ENCODE measurements around the gene BBC3. TPM values are rescaled to one million over a fixed set of nuclear protein-coding genes. Genes with fewer than 3 reads are reported as not detected.

The BBC3 gene
- total and polyA plus RNA-seq, 3 experiments from 2014 or later: 8.3 to 20.1 (median 19.8) TPM

DNA sequence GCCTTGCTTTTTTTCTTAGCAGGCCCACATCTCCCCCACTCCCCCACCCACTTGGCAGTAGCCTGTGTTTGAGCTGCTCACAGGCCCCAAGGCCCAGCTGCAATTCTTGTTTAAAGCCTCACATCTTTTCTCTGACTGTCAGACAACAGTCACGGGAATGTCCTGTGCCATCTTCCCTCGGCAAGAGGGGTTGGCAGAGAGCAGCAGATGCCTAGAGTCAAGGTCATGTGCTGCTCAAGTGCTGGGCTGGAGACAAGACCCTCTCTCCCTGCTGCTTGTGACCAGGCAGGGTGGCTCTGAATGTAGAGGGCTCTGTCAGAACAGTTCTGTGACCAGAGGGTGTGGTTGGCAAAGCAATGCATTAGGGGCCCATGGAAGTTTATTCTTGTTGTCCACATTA is 47.4 kb downstream of the BBC3 start:
- no peak overlapping the region for H3K4me3 ChIP-seq (ENCODE audit: low read length)
- Mint-ChIP-seq H3K4me3 (peak overlapping the region in 3 of 7 donors; percentile 8 to 63 (median 50)), H3K36me3 (peaks cover 0 to 26% (median 10%) of the 10 kb centered on the region in 3 donors), H3K27ac (peak overlapping the region in 7 of 8 donors; percentile 24 to 92 (median 72)), H3K27me3 (peaks cover 0 to 3% of the 10 kb centered on the region in 2 donors), H3K4me1 (peaks cover 54 to 80% (median 71%) of the 10 kb centered on the region in 3 donors), H3K9me3 (no peaks in the 10 kb centered on the region)
- DNase-seq: no peak
- POLR2A ChIA-PET: no interaction called here
- CTCF ChIA-PET: interaction anchor here (1.8 kb wide), 1 partner anchor 60 kb away, joined by 5 read pairs; no protein-coding TSS in a partner anchor
- H3K4me1 ChIP-seq (ENCODE audit: insufficient read depth, low read length): peaks cover 88% of the 10 kb centered on the region
- H3K27ac ChIP-seq (ENCODE audit: low read depth, low read length): no peak overlapping the region
- no peaks in the 10 kb centered on the region for H3K9me3 ChIP-seq (ENCODE audit: low read length)
- H3K36me3 ChIP-seq (ENCODE audit: insufficient read depth, low read length): no peaks in the 10 kb centered on the region
- no peaks in the 10 kb centered on the region for H3K27me3 ChIP-seq (ENCODE audit: insufficient read depth, low read length, poor library complexity, severe bottlenecking)

DNA sequence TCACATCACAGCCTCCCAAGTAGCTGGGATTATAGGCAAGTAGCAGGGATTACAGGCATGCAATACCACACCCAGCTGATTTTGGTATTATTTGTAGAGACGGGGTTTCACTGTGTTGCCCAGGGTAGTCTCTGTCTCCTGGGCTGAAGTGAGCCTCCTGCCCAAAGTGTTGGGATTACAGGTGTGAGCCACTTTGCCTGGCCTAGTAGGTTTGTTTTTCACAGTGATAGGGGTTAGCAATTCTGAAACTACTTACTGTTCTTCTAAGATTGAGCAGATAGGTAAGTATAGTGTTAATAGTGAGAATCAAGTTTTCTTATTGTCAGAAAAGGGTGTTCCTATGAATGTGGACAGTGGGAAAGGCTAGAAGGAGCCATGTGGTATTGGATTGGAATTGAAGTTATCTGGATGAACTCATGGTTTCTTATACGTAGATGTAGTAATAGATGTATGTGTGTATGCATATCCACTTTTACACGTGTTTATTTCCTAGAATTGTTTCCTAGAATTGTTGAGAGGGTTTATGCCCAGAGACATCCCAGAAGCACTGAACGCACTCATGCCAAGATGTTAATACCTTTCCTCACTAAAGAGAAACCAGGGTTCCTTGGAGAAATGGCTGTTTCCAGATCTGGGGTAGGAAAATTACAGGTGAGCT is 51.2 kb downstream of the BBC3 start:
- peaks cover 61 to 85% (median 84%) of the 10 kb centered on the region in 3 donors for H3K4me1 Mint-ChIP-seq
- H3K4me3 ChIP-seq (ENCODE audit: low read length): no peak overlapping the region
- peaks cover 0 to 3% of the 10 kb centered on the region in 2 donors for H3K27me3 Mint-ChIP-seq
- ChIA-PET POLR2A (interaction anchor here (0.6 kb wide), 1 partner anchor 70 kb away, joined by 5 read pairs; no protein-coding TSS in a partner anchor), CTCF (interaction anchor here (1.0 to 4.3 kb wide), 4 partner anchors 7 to 65 kb away, joined by 3 to 30 read pairs (median 21); partner anchors contain the start of gene SAE1)
- no peak for DNase-seq
- H3K36me3 Mint-ChIP-seq: peaks cover 0 to 26% (median 14%) of the 10 kb centered on the region in 3 donors
- no peaks in the 10 kb centered on the region for H3K27me3 ChIP-seq (ENCODE audit: insufficient read depth, low read length, poor library complexity, severe bottlenecking)
- peak overlapping the region in 1 of 7 donors; percentile 23 for H3K4me3 Mint-ChIP-seq
- H3K4me1 ChIP-seq (ENCODE audit: insufficient read depth, low read length): peaks cover 88% of the 10 kb centered on the region
- H3K9me3 ChIP-seq (ENCODE audit: low read length): no peaks in the 10 kb centered on the region
- H3K27ac ChIP-seq (ENCODE audit: low read depth, low read length): no peak overlapping the region
- H3K36me3 ChIP-seq (ENCODE audit: insufficient read depth, low read length): no peaks in the 10 kb centered on the region
- H3K27ac Mint-ChIP-seq: peak overlapping the region in 7 of 8 donors; percentile 12 to 84 (median 73)
- no peaks in the 10 kb centered on the region for H3K9me3 Mint-ChIP-seq

DNA sequence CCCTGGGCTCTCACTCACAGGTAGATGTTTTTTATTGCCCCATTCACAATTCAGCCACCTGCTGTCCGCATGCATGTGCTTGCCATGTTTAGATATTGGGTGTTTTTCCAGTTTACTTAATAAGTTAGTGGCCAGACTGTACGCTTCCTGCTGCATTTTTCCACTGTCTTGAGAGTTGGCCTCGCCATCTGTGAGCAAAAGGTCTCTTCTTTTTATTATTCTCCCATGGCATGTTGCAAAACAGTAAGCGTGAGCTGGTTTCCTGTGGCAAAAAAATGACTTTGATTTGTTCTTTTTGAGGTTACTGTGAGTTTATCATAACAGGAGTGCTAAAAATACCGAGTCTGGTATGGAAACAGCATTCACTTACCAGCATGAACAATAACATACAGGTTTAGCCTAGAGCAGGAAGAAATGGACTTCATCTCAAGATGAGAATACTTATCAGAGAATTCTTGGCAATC is 54.3 kb downstream of the BBC3 start:
- peak overlapping the region; percentile 10 to 86 (median 82) for H3K4me3 Mint-ChIP-seq
- H3K27ac Mint-ChIP-seq: peak overlapping the region; percentile 68 to 97 (median 92)
- H3K4me1 Mint-ChIP-seq: peaks cover 44 to 71% (median 66%) of the 10 kb centered on the region in 3 donors
- CTCF ChIA-PET: interaction anchor here (0.9 to 4.3 kb wide), 9 partner anchors 10 to 70 kb away, joined by 3 to 30 read pairs (median 6); no protein-coding TSS in a partner anchor
- Histone ChIP-seq H3K4me1 (ENCODE audit: insufficient read depth, low read length) (peaks cover 58% of the 10 kb centered on the region), H3K9me3 (ENCODE audit: low read length) (no peaks in the 10 kb centered on the region), H3K4me3 (ENCODE audit: low read length) (peak overlapping the region; percentile 17), H3K36me3 (ENCODE audit: insufficient read depth, low read length) (peaks cover 15% of the 10 kb centered on the region), H3K27ac (ENCODE audit: low read depth, low read length) (no peak overlapping the region), H3K27me3 (ENCODE audit: insufficient read depth, low read length, poor library complexity, severe bottlenecking) (no peaks in the 10 kb centered on the region)
- no peaks in the 10 kb centered on the region for H3K9me3 Mint-ChIP-seq
- H3K36me3 Mint-ChIP-seq: peaks cover 0 to 33% (median 20%) of the 10 kb centered on the region in 3 donors
- peak in 3 of 5 donors; percentile 54 to 79 (median 63) for DNase-seq
- H3K27me3 Mint-ChIP-seq: no peaks in the 10 kb centered on the region
- POLR2A ChIA-PET: interaction anchor here (0.6 to 1.4 kb wide), 7 partner anchors 10 to 68 kb away, joined by 3 to 7 read pairs (median 5); partner anchors contain the start of gene ZC3H4

DNA sequence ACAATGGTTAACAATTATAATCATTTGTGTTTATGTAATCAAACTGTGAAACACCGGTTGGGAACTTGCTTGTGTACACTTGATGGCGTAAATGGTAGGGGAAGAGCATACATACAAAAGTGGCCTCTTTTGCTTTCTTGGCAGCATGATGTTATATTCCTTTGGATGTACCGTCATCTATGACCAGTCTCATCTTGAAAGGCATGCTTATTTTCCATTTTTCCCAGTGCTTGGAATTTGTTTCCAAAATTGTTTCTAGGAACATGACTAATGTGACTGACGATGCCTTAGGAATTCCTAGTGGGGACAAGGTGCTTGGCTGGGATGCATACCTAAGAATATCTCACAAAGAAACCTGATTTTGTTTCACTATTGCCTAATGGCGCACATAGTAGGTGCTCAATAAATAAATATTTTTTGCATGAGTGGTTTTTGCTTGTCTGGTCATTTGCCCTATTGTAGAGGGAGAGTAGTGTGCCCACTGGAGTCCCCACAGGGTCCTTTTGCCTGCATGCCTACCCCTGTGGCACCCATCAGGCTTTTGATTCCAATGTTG is 54.9 kb downstream of the BBC3 start:
- H3K4me3 Mint-ChIP-seq: peak overlapping the region; percentile 10 to 86 (median 82)
- H3K27ac Mint-ChIP-seq: peak overlapping the region; percentile 68 to 97 (median 92)
- no peak for DNase-seq
- peaks cover 0 to 33% (median 20%) of the 10 kb centered on the region in 3 donors for H3K36me3 Mint-ChIP-seq
- POLR2A ChIA-PET: interaction anchor here (0.6 to 1.4 kb wide), 5 partner anchors 10 to 68 kb away, joined by 3 to 7 read pairs (median 5); partner anchors contain the start of gene ZC3H4
- no peaks in the 10 kb centered on the region for H3K9me3 Mint-ChIP-seq
- peaks cover 15% of the 10 kb centered on the region for H3K36me3 ChIP-seq (ENCODE audit: insufficient read depth, low read length)
- peaks cover 44 to 71% (median 66%) of the 10 kb centered on the region in 3 donors for H3K4me1 Mint-ChIP-seq
- H3K27me3 ChIP-seq (ENCODE audit: insufficient read depth, low read length, poor library complexity, severe bottlenecking): no peaks in the 10 kb centered on the region
- no peak overlapping the region for H3K4me3 ChIP-seq (ENCODE audit: low read length)
- CTCF ChIA-PET: interaction anchor here (1.0 to 4.3 kb wide), 5 partner anchors 11 to 71 kb away, joined by 4 to 30 read pairs (median 13); no protein-coding TSS in a partner anchor
- H3K4me1 ChIP-seq (ENCODE audit: insufficient read depth, low read length): peaks cover 58% of the 10 kb centered on the region
- H3K9me3 ChIP-seq (ENCODE audit: low read length): no peaks in the 10 kb centered on the region
- no peaks in the 10 kb centered on the region for H3K27me3 Mint-ChIP-seq
- H3K27ac ChIP-seq (ENCODE audit: low read depth, low read length): no peak overlapping the region

DNA sequence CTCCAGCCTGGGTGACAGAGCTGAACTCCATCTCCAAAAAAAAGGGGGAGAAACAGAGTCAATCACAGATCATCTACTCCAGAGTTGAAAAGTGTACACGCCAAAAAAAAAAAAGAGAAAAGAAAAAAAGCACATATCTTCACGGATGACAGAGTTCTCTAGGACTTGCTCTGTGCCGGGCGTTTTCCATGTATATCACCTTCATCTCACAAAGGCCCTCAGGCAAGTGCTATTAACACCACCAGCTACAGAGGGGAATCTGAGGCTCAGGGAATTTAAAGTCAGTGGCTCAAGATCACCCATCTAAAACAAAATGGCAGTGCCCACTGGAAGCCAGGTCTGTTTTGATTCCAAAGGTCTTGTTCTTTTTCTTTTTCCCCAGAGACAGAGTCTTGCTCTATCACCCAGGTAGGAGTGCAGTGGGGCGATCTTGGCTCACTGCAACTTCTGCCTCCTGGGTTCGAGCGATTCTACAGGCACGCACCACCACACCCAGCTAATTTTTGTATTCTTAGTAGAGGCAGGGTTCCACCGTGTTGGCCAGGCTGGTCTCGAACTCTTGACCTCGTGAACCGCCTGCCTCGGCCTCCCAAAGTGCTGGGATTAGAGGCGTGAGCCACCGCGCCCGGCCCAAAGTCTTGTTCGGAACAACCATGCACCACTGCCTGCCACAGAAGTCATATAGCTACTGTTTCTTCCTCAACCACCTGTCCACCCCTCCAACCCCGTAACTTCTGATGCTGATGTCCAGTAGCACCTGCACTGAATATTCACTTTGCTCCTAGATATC is 58.1 kb downstream of the BBC3 start:
- ChIA-PET CTCF (interaction anchor here (1.1 to 2.2 kb wide), 3 partner anchors 38 to 94 kb away, joined by 4 to 6 read pairs (median 5); no protein-coding TSS in a partner anchor), POLR2A (interaction anchor here (0.5 to 1.1 kb wide), 3 partner anchors 13 to 40 kb away, joined by 3 to 4 read pairs (median 4); no protein-coding TSS in a partner anchor)
- H3K27ac Mint-ChIP-seq: peak overlapping the region in 4 of 8 donors; percentile 12 to 73 (median 20)

More for the DNA sequence above, 58.1 kb downstream of the BBC3 start:
- no peak for DNase-seq
- H3K4me1 Mint-ChIP-seq: peaks cover 33 to 53% (median 49%) of the 10 kb centered on the region in 3 donors
- Histone ChIP-seq H3K4me3 (ENCODE audit: low read length) (no peak overlapping the region), H3K4me1 (ENCODE audit: insufficient read depth, low read length) (peaks cover 31% of the 10 kb centered on the region), H3K9me3 (ENCODE audit: low read length) (no peaks in the 10 kb centered on the region), H3K27ac (ENCODE audit: low read depth, low read length) (no peak overlapping the region), H3K36me3 (ENCODE audit: insufficient read depth, low read length) (peaks cover 31% of the 10 kb centered on the region), H3K27me3 (ENCODE audit: insufficient read depth, low read length, poor library complexity, severe bottlenecking) (no peaks in the 10 kb centered on the region)
- H3K27me3 Mint-ChIP-seq: no peaks in the 10 kb centered on the region
- H3K4me3 Mint-ChIP-seq: no peak overlapping the region
- H3K36me3 Mint-ChIP-seq: peaks cover 4 to 40% (median 24%) of the 10 kb centered on the region in 3 donors
- H3K9me3 Mint-ChIP-seq: no peaks in the 10 kb centered on the region

Other genes with a start within 250 kb of the BBC3 start
- gene NPAS1, start 211.4 kb downstream of the BBC3 start, total RNA-seq: under 1 TPM; 0.24 to 0.37 TPM
- not detected for gene NPAS1, start 211.4 kb downstream of the BBC3 start, polyA plus RNA-seq
- 10 to 100 TPM; 52.9 to 57.3 TPM for gene TMEM160, start 182.6 kb downstream of the BBC3 start, total RNA-seq
- gene TMEM160, start 182.6 kb downstream of the BBC3 start, polyA plus RNA-seq: 136 TPM
- 10 to 100 TPM; 90.3 to 99.6 TPM for gene ZC3H4, start 117.4 kb downstream of the BBC3 start, total RNA-seq
- gene ZC3H4, start 117.4 kb downstream of the BBC3 start, polyA plus RNA-seq: 3.2 TPM
- gene SAE1, start 100.4 kb downstream of the BBC3 start, total RNA-seq: 100 to 1,000 TPM; 167 to 172 TPM
- gene SAE1, start 100.4 kb downstream of the BBC3 start, polyA plus RNA-seq: 107 TPM
- gene CCDC9, start 25.3 kb upstream of the BBC3 start, total RNA-seq: 10 to 100 TPM; 20.4 to 23.1 TPM
- 9.4 TPM for gene CCDC9, start 25.3 kb upstream of the BBC3 start, polyA plus RNA-seq
- gene INAFM1, start 43.7 kb upstream of the BBC3 start, total RNA-seq: 1 to 10 TPM; 7.3 to 9.3 TPM
- gene INAFM1, start 43.7 kb upstream of the BBC3 start, polyA plus RNA-seq: 2.3 TPM
- 1 to 10 TPM; 1.3 to 1.8 TPM for gene C5AR1, start 78.7 kb upstream of the BBC3 start, total RNA-seq
- not detected for gene C5AR1, start 78.7 kb upstream of the BBC3 start, polyA plus RNA-seq
- gene C5AR2, start 101.0 kb upstream of the BBC3 start, total RNA-seq: under 1 TPM; 0.07 to 0.22 TPM
- 0.06 TPM for gene C5AR2, start 101.0 kb upstream of the BBC3 start, polyA plus RNA-seq
- gene DHX34, start 118.1 kb upstream of the BBC3 start, total RNA-seq: 10 to 100 TPM; 23.2 to 24.5 TPM
- gene DHX34, start 118.1 kb upstream of the BBC3 start, polyA plus RNA-seq: 7.7 TPM
- not detected for gene MEIS3, start 188.3 kb upstream of the BBC3 start, total RNA-seq
- not detected for gene MEIS3, start 188.3 kb upstream of the BBC3 start, polyA plus RNA-seq
- not detected for gene SLC8A2, start 240.7 kb upstream of the BBC3 start, total RNA-seq
- not detected for gene SLC8A2, start 240.7 kb upstream of the BBC3 start, polyA plus RNA-seq